Right lobe of liver (tissue), 4 donors: ENCODE data around the gene SCN4B.

Experiments used
- CTCF ChIP-seq, 4 donors: fragments of 200-600 bp in 3 of 4; fragments of 450-650 bp in 1 of 4; IDR thresholded peaks; one replicate each; pipeline versions ENCODE4 v1.5.1 to v1.8.0; 2016 to 2022; ENCODE audit warnings: antibody characterized with exemption in 4 of 4, mild to moderate bottlenecking in 2 of 4
- POLR2A ChIP-seq: fragments of 450-650 bp; IDR thresholded peaks from one replicate; pipeline ENCODE4 v1.6.1; 2017; ENCODE audit warnings: antibody characterized with exemption, mild to moderate bottlenecking
- donor health status: DM: no; HTN: no; CAD: no.
- donor health status: DM: no; HTN: no; CAD: no.
- donor health status: DM: no; HTN: yes; CAD: no.

- TF ChIP-seq CTCF (IDR thresholded peaks at IDR 0.05) (no peak), POLR2A (no peak)
These were observed 60.9 kb downstream of the SCN4B start for GRCh38 chr11:118091690-118092089.
